T follicular helper cell (primary cell): ENCODE data around the gene COPG1.
"Not testable (repeated sequence)": the region's sequence is repeated elsewhere in the genome, so short reads cannot be mapped to it uniquely, and the experiment has no call there.

Source experiments
- DNase-seq: peaks from one replicate; pipeline ENCODE4 v3.0.0-alpha.2; 2020; ENCODE audit warnings: low read depth

Gene COPG1

GRCh38 chr3:129245141-129245540, 4.3 kb upstream of the COPG1 start:
- DNase-seq, result no peak

GRCh38 chr3:129245641-129246306, 3.6 kb upstream of the COPG1 start:
- peak; percentile 42 for DNase-seq

- no peak for DNase-seq
These were observed 2.8 kb upstream of the COPG1 start for GRCh38 chr3:129246636-129247035.

- no peak for DNase-seq
These were observed 973 bp upstream of the COPG1 start for GRCh38 chr3:129248286-129248979.

- DNase-seq, result no peak
These were observed 3.3 kb downstream of the COPG1 start for GRCh38 chr3:129252748-129253147.

- no peak for DNase-seq
These were observed 5.3 kb downstream of the COPG1 start for GRCh38 chr3:129254536-129255230.

GRCh38 chr3:129256270-129256669, 6.9 kb downstream of the COPG1 start:
- DNase-seq, result no peak

DNA sequence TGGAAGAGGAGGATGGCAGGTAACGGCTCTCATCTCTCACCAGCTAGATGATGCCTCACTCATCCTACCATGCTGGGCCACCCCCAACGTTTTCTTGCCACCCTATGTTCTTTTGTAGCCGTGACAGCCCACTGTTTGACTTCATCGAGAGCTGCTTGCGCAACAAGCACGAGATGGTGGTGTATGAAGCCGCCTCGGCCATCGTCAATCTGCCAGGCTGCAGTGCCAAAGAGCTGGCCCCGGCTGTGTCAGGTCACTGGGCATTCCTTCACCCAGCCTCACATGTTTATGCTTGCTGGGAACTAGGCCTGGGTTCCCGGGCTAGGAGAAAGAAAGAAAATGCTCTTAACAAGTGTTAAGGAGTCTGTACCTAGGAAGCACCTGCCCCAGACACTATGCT, 8.2 kb downstream of the COPG1 start:
- DNase-seq, result no peak

DNA sequence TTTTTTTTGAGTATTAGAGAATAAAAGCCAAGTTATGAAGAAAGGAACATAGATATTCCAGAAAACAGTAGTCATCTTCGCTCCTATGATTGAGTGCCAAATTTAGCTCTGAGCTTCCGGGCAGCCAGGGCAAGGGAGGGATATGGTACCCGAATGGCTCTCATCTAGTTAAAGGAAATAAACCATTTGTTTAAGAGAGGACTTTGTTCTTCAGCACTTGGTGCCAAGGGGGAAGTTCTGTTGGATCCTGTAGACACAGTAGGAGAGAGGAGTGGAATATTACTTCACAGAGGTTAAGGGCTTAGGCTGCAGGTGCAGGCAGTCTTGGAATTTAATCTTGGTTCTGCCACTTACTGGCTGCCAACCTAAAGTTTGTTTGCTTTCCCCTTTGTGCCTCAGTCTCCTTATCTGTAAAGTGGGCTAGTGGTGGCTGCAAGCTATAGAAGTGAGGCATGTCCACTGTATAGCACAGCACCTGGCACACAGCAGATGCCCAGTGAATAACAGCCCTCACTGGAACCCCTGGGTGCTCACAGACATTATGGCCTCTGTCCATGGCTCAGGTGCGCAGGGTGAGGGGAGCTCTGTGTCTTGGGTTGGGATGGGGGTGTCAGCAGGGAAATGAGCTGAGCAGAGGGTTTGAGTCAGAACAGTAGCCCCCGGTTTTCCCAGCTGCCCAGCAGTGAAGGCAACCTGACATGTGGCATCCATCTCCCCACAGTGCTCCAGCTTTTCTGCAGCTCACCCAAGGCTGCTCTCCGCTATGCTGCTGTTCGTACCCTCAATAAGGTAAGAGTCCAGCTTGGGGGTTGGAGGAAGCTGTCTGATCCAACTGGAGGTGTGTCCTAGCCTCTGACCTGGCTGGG, 10.4 kb downstream of the COPG1 start:
- DNase-seq, result no peak

DNA sequence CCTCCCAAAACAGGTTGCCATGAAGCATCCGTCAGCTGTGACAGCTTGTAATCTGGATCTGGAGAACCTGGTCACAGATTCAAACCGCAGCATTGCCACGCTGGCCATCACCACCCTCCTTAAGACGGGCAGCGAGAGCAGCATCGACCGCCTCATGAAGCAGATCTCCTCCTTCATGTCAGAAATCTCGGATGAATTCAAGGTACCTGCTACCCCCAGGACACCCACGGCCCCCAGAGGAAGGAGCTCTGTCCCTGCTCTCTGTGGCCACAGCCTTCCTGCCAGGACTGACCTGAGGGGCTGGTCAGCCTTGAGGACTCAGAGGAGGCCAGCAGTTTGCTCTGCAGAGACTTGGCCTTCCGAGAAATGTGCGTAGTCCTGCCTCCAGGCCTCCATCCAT, 11.2 kb downstream of the COPG1 start:
- DNase-seq, result no peak

DNA sequence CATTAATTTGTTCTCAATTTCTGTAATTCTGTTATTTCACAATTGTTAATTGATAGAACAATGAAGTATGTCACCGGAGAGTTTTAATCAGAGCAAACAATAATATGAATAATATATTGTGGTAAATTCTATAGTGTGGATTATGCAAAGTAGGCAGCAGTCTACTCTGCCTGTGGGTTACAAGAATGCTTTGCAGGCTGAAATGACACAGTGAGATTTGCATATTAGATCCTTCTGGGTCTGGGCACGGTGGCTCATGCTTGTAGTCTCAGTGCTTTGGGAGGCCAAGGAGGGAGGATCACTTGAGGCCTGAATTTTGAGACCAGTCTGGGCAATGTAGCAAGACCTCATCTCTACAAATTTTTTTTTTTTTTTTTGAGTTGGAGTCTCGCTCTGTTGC, 12.5 kb downstream of the COPG1 start:
- DNase-seq, result no peak

DNA sequence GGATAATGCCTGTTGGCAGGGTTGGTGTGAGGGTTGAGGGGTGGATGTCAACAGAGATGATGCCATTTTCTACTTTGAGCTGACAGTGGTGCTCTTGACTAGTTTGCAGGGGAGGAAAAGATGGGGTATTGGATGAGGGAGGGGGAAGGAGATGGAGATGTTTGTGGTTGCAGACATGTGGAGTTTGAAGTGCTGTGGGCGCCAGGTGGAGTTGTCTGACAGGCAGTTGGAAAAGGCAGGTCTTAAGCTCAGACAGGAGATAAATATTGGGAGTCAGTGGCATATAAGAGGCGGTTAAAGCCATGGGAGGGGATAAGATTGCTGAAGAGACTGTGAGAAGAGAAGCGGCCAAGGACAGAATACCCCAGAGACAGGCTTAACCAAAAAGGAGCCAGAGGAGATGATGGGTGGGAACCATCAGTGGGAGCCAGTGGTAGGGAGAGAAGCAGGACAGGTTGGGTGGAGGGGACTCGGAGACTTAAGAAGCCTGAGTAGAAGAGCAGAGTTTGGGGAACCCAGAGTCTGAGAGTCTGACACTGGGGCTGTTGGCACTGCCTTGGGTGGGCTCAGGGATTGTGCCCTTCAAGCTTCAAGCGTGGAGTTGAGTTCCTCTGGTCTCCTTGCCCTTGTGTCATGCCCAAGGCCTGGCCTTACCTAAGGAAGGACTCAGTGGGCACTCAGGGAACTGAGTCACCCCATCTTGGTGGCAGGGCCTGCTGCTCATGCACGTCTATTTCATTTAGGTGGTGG, 13.9 kb downstream of the COPG1 start:
- no peak for DNase-seq

DNA sequence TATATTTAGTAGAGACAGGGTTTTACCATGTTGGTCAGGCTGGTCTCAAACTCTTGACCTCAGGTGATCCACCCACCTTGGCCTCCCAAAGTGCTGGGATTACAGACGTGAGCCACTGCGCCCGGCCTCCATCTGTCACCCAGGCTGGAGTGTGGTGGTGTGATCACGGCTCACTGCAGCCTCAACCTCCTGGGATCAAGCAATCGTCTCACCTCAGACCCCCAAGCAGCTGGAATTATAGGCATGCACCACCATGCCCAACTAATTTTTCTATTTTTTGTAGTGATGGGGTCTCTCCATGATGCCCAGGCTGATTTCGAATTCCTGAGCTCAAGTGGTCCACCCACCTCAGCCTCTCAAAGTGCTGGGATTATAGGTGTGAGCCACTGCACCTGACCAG, 15.6 kb downstream of the COPG1 start:
- not testable (repeated sequence) for DNase-seq

- no peak for DNase-seq
These were observed 17.2 kb downstream of the COPG1 start for GRCh38 chr3:129266651-129267050.

GRCh38 chr3:129268396-129268795, 19.0 kb downstream of the COPG1 start:
- DNase-seq, result no peak

- no peak for DNase-seq
These were observed 22.3 kb downstream of the COPG1 start for GRCh38 chr3:129271674-129272073.

GRCh38 chr3:129276385-129276784, 27.0 kb downstream of the COPG1 start:
- no peak for DNase-seq

DNA sequence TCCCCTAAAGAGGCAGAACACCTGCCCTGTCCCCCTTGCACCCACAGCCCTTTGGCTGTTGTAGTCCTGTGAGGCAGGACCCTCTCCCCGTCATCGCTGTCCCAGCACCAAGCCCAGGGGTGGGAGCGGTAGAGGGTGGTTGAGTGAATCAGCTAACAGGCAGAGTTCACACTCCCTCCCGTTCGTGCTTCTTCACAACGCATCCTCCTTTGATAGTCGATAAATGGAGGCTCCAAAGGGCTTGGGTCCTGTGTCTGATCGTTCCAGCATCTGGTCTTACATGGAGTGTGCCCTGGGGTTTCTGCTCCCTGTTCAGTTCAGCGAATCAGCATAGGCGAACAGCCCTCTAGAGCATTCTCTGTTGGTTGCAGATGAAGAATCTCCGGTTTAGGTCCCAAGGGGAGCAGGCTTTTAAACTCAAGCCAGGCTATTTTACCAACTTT, 28.4 kb downstream of the COPG1 start:
- DNase-seq, result no peak

- peak; percentile 94 for DNase-seq
These were observed 29.1 kb downstream of the COPG1 start, which contains the start of gene HMCES for GRCh38 chr3:129278439-129278965. Gene HMCES (plus strand): TSS chr3:129278870. CDS start chr3:129279733, 863 bp downstream.

- peak; percentile 25 for DNase-seq
These were observed 29.8 kb downstream of the COPG1 start for GRCh38 chr3:129278966-129279906.
